ENCODE results near the gene IGF1R.

The IGF1R gene

DNA sequence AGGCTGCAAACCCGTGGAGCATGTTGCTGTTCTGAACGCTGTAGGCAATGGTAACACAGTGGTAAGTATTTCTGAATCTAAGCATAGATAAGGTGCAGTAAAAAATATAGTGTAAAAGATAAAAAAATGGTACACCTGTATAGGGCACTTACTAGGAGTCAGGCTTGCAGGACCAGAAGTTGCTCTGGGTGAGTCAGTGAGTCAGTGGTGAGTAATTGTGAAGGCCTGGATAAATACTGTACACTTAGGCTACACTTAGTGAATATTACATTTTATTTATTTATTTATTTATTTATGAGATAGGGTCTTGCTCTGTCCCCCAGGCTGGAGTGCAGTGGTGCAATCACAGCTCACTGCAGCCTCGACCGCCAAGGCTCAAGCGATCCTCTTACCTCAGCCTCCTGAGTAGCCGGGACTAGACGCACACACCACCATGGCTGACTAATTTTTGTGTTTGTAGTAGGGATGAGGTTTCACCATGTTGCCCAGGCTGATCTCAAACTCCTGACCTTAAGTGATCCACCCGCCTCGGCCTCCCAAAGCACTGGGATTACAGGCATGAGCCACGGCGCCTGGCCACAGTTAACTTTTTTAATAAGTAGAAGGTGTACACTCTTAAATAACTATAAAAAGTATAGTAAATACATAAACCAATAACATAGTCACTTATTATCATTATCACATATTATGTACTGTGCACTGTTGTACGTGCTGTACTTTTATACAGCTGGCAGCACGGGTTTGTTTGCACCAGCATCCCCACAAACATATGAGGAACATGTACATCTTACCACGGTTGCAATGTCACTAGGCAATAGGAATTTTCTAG lies 155.1 kb downstream of the IGF1R start:
- no peak for DNase-seq

DNA sequence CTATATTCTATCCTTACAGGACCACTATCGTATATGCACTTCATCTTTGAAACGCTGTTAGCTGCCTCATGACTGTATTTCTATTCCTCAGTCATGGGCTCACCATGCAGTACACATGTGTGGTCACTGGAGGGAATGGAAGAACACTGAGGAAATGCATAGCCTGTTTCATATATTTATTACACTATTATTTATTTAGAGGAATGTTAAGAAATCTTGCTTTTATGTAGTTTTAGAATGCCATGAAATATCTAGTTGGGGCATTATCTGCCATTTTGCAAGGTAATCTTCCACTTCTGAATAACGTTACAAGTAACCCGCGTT lies 155.7 kb downstream of the IGF1R start:
- DNase-seq: no peak

DNA sequence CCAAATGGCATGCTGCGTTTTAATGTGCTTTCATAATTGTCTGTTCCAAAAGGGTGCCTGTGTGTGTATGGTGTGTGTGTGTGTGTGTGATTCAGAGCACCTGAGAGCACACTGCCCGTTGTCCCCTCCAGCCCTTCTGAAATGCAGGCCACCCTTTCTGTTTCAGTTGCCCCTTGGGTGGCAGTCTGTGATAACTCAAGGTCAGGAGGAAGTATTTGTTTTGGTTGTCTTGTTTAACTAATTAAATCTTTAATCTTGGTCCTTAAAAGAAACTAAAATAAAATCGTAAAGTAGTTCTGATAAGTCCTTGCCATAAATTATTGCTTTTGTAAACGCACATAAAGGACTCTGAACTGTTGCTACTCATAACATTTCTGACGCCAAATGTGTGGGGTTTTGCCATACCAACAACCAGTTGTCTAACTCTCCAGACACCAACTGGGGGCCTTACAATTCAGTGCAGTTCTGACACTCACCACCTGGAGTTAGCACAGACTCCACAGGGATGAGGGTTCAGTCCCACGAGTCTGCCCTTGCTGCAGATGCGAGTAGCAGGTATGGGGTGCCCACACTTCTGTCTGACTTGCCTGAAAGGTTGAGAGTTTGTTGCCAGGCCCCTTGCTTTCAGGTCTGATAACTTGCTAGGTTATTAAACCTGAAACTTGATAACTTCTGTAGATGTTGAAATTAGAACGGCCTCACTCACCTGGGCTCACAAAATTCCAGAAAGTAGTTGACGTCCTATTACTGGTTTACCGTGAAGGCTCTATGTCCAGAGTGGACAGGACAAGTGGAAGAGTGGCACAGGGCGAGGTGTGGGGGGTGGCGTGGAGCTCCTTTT lies 157.3 kb downstream of the IGF1R start:
- peak in 1 of 2 experiments; percentile 7 for DNase-seq

DNA sequence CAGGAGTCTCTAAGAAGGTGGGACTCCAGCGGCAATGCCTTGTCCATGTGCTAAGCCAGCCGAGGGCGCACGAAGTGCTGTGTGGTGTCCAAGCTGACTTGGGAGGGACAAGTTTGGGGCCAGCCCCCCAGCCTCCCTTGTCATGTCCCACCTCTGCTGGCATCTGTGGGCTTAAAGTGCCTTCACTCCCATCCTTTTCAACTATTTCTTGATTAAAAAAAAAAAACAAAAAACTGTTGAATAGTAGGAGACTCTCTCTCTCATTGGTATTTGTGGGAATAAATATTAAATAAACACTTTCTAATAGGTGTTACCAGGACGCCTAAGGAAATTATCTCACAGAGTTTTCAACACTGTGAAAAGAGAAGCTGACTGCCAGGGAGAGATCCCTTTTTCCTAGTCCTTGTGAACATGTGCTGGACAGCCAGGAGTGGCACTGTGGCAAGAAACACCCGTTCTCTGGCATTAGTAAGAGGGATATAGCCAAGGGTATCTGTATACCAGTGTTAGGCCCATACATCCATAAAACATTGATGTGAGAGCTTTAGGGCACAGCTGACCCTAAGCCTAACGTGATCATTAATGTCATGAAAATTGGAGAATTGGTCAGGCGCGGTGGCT lies 158.0 kb downstream of the IGF1R start:
- no peak for DNase-seq

DNA sequence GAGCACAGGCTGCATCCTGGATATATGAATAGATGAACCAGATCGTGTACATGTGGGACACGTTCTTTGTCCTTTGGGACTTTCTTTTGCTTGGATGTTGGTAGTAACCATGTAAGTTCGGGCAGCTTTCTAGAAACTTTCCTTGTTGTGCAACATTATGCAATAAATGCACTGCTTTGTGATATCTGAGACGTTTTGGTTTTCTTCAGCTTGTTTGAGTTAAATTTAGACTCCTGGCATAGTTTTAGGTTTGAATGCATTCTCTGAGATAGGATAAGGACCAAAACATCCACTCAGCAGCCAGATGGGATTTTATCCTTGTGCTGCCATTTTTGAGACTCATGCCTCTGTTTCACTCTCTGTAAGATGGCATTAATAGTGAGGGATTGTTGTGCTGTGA lies 158.9 kb downstream of the IGF1R start:
- DNase-seq: no peak

DNA sequence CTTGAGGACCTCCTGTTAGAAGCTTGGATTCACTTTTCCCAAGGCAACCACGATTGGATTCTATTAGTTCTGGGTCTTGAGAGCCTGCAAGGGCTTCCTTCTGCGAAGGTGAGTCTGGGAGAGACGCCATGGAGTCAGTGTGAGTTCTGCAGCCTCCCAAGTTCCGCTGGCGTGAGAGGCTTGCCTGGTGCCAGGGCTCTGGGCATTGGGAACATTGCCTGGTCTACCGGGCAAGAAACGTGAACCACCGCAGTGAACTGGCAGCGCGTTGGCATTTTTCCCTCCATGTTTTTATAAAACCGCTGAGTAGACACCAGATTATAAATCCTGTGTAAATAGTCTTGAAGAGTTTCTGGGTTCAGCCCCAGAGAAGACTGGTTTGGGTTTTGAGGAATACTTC lies 160.9 kb downstream of the IGF1R start:
- DNase-seq: no peak

DNA sequence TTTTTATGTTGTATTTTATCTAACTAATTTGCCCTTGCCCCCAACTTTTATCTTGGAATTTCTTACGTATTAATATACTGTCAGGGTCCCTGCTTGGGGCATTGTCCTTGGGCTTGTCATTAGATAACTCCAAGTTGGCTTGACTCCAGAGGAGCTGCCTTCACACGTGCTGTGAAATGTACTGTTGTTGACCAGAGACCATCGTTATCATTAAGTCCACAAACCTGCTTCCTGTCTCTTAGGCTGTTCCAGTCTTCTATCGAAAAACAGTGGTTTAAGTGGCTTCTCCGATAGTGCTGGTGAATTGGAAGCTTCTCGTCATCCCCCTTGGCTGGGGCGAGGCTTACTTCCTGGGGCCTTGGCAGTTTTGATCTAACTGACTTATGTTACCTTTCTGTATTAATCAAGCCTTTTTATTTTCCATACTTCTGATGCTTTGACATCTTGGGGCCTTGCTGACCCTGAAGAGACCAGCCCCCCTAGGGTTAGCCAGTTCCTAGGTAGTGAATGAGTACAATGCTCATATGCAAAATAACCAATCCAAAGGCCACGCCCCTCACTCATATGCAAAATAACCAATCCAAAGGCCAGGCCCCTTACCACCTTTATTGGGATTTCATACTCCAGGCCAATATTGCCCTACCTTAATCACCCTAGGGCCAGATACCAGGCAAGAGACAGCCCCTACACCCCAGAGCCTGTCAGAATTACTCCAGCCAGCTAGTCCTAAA lies 164.5 kb downstream of the IGF1R start:
- DNase-seq: no peak

DNA sequence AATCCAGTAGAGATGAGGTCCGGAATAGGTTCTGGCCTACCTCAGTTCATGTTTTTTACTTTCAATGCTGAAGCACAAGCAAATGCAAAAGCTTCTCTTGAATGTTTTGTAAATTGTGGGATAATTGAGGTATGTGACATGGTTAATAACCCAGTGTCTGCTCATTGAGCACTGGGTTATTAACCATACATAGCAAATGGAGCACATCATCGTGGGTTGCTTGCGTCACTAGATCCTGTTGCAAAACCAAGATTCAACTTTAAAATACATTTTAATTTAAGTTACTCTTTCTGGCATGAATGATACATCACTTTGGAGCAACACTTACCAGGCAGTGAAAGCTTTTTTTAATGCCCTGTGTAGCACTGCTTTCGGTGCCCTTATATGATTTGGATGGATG lies 165.6 kb downstream of the IGF1R start:
- DNase-seq: no peak

DNA sequence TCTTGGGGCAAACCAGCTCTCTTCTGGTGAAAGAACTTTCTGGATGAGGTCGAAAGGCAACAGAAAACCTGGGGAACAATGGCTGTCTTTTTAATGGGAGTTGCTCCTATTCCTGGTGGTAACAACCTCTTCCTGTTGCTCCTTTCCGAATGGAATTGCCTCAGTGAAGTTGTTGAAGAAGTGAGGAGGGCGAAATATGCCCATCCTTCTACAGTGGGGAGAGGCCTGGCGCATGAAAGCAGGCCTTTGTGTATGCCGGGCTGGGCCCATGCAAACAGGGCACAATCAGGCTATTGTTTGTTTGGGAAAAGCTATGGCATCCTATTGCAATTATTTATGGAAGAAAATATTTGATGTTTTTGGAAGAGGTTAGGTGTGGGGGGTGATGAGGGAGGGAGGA lies 166.9 kb downstream of the IGF1R start:
- no peak for DNase-seq

DNA sequence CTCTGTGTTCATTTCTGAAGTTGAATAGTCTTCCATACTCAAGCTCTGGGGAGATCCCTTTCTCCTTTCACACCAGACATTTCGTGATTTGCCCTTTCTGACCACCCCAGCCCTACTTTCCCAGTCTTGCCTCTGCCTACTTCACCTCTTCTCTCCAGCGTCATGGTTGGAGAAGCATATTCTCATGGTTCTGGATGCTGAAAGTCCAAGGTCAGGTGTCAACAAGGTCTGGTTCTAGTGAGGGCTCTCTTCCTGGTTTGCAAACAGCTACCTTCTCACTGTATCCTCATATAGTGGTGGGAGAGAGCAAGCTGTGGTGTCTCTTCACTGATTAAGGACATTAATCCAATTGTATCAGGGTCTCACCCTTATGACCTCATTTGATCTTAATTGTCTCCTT lies 169.4 kb downstream of the IGF1R start:
- DNase-seq: no peak

DNA sequence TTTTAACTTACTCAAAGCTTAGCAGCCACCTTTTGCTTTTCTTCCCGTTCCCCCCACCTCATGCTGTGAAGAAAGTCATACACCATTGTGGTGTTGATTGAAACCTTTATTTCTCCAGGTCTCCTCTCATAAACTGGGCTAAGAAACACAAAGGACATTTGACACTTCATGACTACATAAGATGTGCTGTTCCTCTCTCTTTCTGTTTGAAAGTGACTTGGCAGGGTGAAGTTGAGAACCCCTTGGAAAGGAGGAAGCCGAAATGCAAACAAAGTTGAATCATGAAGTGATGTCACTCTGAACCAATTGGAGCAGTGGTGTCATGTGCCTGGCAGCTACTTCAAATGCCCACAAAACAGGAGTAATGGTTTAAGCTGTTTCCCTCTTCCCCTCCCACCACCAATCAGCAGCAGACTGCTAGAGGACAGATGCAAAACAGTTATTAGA lies 174.7 kb downstream of the IGF1R start:
- DNase-seq: peak in 1 of 2 experiments; percentile 20

DNA sequence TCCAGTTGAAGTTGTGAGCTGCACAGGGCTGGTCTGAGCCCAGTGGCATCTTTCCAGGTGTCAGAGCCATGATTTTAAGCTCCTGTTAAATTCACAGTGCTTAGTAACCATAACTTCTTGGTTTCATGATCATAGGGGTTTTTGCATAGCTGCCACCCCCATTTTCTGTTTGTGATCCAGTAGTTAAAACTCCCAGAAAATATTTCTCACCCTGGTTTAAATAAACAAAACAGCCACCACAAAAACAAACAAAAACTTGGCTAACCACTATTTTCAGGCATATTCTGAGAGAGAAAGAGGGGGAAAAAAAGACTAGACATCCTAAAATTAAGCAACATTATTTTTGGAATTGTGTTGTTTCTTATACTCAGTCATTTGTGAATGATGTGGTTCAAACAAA lies 175.3 kb downstream of the IGF1R start:
- no peak for DNase-seq

DNA sequence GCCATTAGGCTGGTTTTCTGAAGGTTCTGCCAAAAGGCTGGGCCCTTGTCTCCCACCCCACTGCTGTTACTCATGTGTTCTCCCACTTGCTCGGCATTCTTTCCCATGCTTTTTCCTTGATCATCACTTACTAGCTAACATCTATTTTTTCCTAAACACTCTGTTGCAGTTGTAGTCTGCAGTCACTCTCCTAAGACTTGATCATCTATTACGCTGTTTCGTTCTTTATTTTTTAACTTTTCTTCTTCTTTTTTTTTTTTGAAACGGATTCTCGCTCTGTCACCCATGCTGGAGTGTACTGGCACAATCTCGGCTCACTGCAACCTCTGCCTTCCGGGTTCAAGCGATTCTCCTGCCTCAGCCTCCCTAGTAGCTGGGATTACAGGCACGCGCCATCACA lies 176.3 kb downstream of the IGF1R start:
- no peak for DNase-seq

DNA sequence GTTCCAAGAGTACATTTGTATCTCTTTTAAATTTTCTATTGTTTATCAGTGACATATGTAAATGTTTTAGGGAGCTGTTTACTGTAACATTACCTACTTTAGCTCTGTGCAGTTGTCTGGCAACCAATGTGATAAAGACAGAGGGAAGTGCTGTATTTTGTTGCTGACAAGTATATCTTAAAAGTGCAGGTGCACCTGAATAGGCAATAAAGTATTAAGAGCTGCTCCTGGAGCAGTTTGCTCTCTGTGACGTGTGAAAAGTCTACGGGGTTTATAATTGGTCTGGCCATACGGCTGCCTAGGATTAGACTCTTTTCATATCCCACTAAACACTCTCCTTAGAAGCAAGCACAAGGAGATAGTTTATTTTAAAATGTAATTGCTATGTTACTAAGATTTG lies 178.3 kb downstream of the IGF1R start:
- DNase-seq: no peak

DNA sequence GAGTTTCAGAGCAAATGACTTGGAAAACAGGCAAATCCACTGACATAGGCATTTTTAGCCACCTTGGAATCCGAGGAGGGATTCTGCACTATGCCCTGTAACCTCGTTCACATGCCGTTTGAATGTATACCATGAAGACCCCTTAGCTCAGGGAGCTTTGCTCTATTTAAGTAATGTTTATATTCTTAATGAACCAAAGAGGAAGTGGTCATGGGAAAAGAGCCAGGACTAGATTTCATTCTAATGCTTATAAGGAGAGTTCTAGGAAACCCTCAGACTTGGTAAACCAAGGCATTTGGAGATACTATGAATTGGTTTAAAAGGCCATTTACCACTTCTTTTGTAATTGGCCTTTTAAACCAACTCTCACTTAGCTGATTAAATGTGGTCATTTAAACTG lies 178.9 kb downstream of the IGF1R start:
- no peak for DNase-seq

DNA sequence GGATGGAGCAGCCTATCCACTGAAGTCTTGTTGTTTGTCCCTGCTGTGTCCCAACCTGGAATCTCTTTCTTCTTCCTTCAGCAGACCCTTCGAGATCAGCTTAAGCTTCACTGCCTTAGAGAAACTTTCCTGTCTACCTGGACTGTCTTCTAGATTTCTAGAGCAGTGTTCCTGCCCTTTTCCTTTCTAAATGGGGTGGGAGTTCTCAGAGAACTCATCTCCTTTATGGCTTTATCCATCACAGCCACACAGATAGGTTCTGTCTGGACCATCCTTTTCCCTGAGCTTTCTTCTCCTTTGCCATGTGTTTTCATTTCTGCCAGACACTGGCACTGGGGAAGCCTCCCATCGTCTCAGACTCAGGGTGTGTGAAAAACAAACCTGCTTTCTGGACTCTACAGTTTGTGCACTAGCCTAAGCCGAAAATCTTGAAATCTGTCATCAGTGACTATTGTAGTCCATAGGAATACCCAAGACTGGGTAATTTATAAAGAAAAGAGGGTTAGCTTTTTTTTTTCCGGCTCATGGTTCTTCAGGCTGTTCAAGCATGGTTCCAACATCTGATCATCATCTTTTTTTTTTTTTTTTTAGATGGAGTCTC lies 181.8 kb downstream of the IGF1R start:
- DNase-seq: no peak

DNA sequence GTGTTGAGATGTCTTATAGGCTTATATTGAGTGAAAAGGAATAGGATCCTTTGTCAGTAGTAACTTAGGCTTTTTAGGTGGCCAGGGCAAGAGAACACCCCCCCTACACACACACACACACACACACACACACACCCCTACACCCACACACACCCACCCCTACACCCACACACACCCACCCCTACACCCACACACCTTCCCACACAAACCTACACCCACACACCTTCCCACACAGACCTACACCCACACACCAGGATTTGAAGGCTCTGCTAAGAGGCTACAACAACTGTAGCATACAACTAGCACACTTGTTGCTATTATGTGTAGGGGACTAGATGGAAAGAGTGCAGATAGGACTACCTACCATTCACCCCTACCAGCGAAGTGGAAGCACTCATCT lies 186.6 kb downstream of the IGF1R start:
- no peak for DNase-seq

DNA sequence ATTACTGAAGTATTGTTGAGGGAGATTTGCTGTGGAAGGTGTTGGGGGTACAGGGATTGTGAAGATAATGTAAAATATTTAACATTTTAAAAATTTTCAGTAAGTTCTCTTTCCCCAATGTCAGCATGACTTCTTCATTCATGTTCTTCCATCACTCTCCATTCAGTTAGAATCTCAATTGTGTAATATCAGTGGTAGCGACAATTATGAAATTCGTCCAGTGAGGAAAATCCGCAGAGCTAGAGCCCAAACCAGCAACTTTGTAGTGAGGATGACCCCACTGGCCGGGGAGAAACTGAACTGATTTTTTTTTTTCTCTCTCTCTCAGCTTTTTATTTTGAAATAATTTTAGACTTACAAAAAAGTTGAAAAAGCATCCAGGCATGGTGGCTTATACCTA lies 187.5 kb downstream of the IGF1R start:
- DNase-seq: no peak

DNA sequence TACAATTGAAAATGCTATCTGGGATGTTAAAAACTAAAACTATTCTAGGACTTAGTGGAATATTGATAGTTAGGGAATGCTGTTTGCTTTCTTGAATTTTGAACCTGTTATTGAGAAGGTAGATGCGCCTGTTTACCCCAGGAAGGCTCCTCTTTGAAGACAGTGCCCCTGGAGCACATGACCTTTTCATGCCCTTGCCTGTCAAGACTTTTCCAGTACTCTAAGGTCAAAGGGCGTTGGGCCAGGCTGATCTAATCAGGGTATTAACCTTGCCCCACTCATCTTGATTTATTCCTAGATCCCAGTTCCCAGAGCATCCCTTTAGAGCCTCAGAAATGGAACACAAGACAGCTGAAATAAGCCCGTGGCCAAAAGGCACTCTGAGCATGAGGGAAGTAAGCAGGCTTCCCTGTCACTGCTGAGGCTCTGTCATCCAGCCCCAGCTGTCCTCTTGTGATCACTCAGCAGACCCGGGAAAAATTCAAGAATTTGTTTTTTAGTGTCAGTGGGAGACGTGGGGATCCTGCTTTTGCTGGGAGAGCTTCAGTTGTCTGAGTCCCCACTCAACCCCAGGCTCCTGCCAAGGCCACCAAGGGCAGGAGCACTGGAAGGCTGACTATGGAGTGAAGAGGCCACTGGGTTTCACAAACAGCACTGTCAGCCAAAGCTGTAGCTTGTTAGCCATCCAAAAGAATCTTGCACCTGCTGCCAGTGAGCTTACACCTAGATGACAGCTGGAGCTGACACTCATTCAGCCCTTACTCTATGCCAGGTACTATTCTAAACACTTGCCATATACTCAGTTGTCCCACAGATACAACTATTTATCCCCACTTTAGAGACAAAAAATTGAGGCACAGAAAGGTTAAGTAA lies 190.3 kb downstream of the IGF1R start:
- DNase-seq: peak in 1 of 2 experiments; percentile 25

DNA sequence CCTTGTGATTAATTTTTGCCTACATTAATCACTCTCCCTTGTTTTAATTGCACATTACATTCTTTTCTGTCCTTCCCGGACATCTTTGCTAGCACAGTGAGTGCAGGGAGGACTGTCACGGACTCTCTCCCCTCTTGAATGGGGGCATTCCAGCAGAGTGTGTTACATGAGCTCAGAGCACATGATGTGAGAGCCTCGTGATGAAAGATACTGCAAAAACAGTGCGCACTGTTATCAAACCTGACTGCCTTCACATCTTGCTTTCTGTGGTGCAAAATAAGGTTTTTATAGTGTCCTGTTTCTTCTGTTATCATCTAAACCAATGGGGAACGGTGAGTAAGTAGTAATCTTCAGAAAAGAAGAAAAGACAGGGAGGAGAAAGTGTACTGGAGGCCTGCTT lies 191.7 kb downstream of the IGF1R start:
- DNase-seq: no peak

DNA sequence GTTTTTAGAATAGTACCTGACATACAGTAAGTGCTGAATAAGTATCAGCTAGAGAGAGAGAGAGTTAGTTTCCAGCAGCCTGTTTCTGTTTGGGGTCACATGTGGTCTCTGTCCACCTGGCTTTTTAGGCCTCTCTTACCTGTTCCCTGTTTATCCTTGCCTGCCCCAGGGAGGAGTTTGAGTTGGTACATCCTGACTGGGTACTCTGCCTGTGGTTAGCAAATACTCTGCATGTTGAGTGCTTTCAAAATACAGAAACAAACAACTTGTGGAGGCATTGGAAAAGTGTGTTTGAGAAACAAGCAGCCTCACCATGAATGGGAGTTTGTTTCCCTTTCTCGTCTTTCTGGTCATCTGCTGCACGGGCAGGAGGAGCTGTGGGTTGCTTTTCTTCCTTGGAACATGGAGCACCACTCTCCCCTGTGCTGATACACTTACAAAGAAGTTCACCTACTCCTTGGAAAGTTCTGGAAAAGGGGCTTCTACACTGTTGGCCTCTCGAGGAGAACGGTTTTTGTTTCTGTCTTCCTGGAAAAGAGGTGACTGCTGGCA lies 193.2 kb downstream of the IGF1R start:
- DNase-seq: no peak

Measured in SHP77 (cell line).